Ishikawa (cell line): ENCODE measurements around the gene FGD2.

Source experiments
- CREB1 ChIP-seq: IDR thresholded peaks from 2 replicates; pipeline ENCODE4 v1.6.1; 2012; ENCODE audit warnings: low read depth
- EGR1 ChIP-seq: IDR thresholded peaks from 2 replicates; pipeline ENCODE4 v1.6.1; 2012
- EP300 ChIP-seq: IDR thresholded peaks from 2 replicates; pipeline ENCODE4 v1.6.1; 2012; ENCODE audit warnings: borderline replicate concordance
- FOXM1 ChIP-seq: IDR thresholded peaks from 2 replicates; pipeline ENCODE4 v1.6.1; 2012; ENCODE audit warnings: low read depth, borderline replicate concordance
- MAX ChIP-seq: IDR thresholded peaks from 2 replicates; pipeline ENCODE4 v1.6.1; 2012
- NFIC ChIP-seq: IDR thresholded peaks from 2 replicates; pipeline ENCODE4 v1.6.1; 2012
- RAD21 ChIP-seq: IDR thresholded peaks from 2 replicates; pipeline ENCODE4 v1.6.1; 2012; ENCODE audit warnings: low read depth
- REST ChIP-seq: IDR thresholded peaks from 2 replicates; pipeline ENCODE4 v1.6.1; 2012; ENCODE audit warnings: low read depth, mild to moderate bottlenecking
- TEAD4 ChIP-seq: IDR thresholded peaks from 2 replicates; pipeline ENCODE4 v1.6.1; 2012
- USF1 ChIP-seq: IDR thresholded peaks from 2 replicates; pipeline ENCODE4 v1.6.1; 2012
- YY1 ChIP-seq: IDR thresholded peaks from 2 replicates; pipeline ENCODE4 v1.6.1; 2012; ENCODE audit warnings: low read depth
- ZBTB7A ChIP-seq: IDR thresholded peaks from 2 replicates; pipeline ENCODE4 v1.6.1; 2012; ENCODE audit warnings: low read depth

- TF ChIP-seq ZBTB7A = no peak
- TF ChIP-seq EP300 = no peak
- TF ChIP-seq CREB1 = no peak
- no peak for TF ChIP-seq RAD21
- no peak for TF ChIP-seq REST
- no peak for TF ChIP-seq YY1
- no peak for TF ChIP-seq MAX
- no peak for TF ChIP-seq NFIC
- TF ChIP-seq USF1 = no peak
- TF ChIP-seq TEAD4 = no peak
- no peak for TF ChIP-seq FOXM1
- TF ChIP-seq EGR1 = no peak
These were observed 24.4 kb upstream of the FGD2 start for GRCh38 chr6:36980876-36981619.
